Fibroblast of lung (primary cell): ENCODE results near the gene BCL6B. TPM values are rescaled to one million over a fixed set of nuclear protein-coding genes. Genes with fewer than 3 reads are reported as not detected.
"Not testable (repeated sequence)": the region's sequence is repeated elsewhere in the genome, so short reads cannot be mapped to it uniquely, and the experiment has no call there.

Experiments
- DNase-seq, 2 donors: peaks; one replicate each; pipeline versions ENCODE4 v3.0.0 to v3.0.0-alpha.2; 2010; ENCODE audit warnings: low read depth in 2 of 2
- H2AFZ ChIP-seq: 2 replicates; pipeline ENCODE4 v1.5.1; 2012; ENCODE audit warnings: low read length, control low read depth, inconsistent platforms
- H3K27ac ChIP-seq: 2 replicates; pipeline ENCODE4 v1.5.1; 2011; ENCODE audit warnings: low read length, control low read depth; ENCODE audit not compliant: insufficient read depth
- H3K27me3 ChIP-seq: 2 replicates; pipeline ENCODE4 v1.5.1; 2011; ENCODE audit warnings: mild to moderate bottlenecking, low read length; ENCODE audit not compliant: control insufficient read depth, insufficient read depth
- H3K36me3 ChIP-seq: 2 replicates; pipeline ENCODE4 v1.5.1; 2011; ENCODE audit warnings: low read length; ENCODE audit not compliant: control insufficient read depth, insufficient read depth
- H3K4me1 ChIP-seq: 2 replicates; pipeline ENCODE4 v1.5.1; 2011; ENCODE audit warnings: low read length; ENCODE audit not compliant: control insufficient read depth, insufficient read depth; ENCODE audit errors: extremely low read depth
- H3K4me2 ChIP-seq: 2 replicates; pipeline ENCODE4 v1.5.1; 2011; ENCODE audit warnings: low read length, control low read depth; ENCODE audit not compliant: insufficient read depth; ENCODE audit errors: extremely low read depth
- H3K4me3 ChIP-seq, 4 experiments: fragments of 200-600 bp in 1 of 4; sonication (generic) in 1 of 4; replicated peaks in 1 of 4; 2 replicates each; pipeline ENCODE4 v1.5.1; 2011 to 2016; ENCODE audit warnings: low read length in 4 of 4, low read depth in 3 of 4, mild to moderate bottlenecking in 3 of 4, control low read depth in 2 of 4, inconsistent platforms in 1 of 4, mixed read lengths in 1 of 4; ENCODE audit not compliant: insufficient read depth in 1 of 4; ENCODE audit errors: control extremely low read depth in 1 of 4
- H3K79me2 ChIP-seq: 2 replicates; pipeline ENCODE4 v1.5.1; 2012; ENCODE audit warnings: mild to moderate bottlenecking, low read length, inconsistent platforms; ENCODE audit not compliant: control insufficient read depth, insufficient read depth
- H3K9ac ChIP-seq: 2 replicates; pipeline ENCODE4 v1.5.1; 2011; ENCODE audit warnings: mild to moderate bottlenecking, low read length, control low read depth; ENCODE audit not compliant: insufficient read depth
- H3K9me3 ChIP-seq: 2 replicates; pipeline ENCODE4 v1.5.1; 2012; ENCODE audit warnings: low read depth, low read length; ENCODE audit not compliant: control insufficient read depth, insufficient read depth
- H4K20me1 ChIP-seq: 2 replicates; pipeline ENCODE4 v1.5.1; 2011; ENCODE audit warnings: low read length; ENCODE audit not compliant: control insufficient read depth, insufficient read depth; ENCODE audit errors: extremely low read depth
- CTCF ChIP-seq, 2 donors: IDR thresholded peaks in 1 of 2; conservative IDR thresholded peaks in 1 of 2; 1 replicate in 1 of 2; 2 replicates in 1 of 2; pipeline ENCODE4 v1.5.1; 2011 to 2012; ENCODE audit warnings: low read length in 2 of 2, control low read depth in 1 of 2, inconsistent platforms in 1 of 2, low read depth in 1 of 2, mild to moderate bottlenecking in 1 of 2
- EZH2 ChIP-seq: IDR thresholded peaks from 2 replicates; pipeline ENCODE4 v1.5.1; 2012; ENCODE audit warnings: low read length, control low read depth, mild to moderate bottlenecking; ENCODE audit errors: missing control alignments
- polyA minus RNA-seq: library from RNA; depleted of rRNA, polyadenylated mRNA; stranded (reverse); fragments of >200 nt; gene quantifications from 2 replicates; pipeline ENCODE4 v1.2.3, GENCODE V29; 2011; ENCODE audit warnings: low replicate concordance
- polyA plus RNA-seq, 2 donors: library from polyadenylated mRNA; depleted of rRNA in 1 of 2; stranded (reverse) in 1 of 2; unstranded in 1 of 2; fragments of >200 nt; gene quantifications; 2 replicates each; pipeline ENCODE4 v1.2.1, GENCODE V29; 2011 to 2012; ENCODE audit warnings: missing spikeins in 1 of 2
- total RNA-seq: library from RNA; depleted of rRNA; stranded (reverse); fragments of >200 nt; gene quantifications from 2 replicates; pipeline ENCODE4 v1.2.1, GENCODE V29; 2014

Gene BCL6B
- total RNA-seq (under 0.01 and 0.50 TPM in 2 replicates), polyA plus RNA-seq (0.02 and 0.07 TPM in 2 replicates), polyA minus RNA-seq (not detected in 2 replicates)
- 0.13 TPM in 1 of 2 replicates, not detected in the other for polyA plus RNA-seq (2012)

GRCh38 chr17:7022781-7023571, at the start of gene BCL6B:
TSS of gene BCL6B (plus strand) at chr17:7023050. CDS start at chr17:7023672, 622 bp downstream.
- Histone ChIP-seq H3K4me2 (peak within 1 kb of the TSS; percentile 75), H3K36me3 (no peaks in the 10 kb centered on the region), H3K9ac (no peak within 1 kb of the TSS), H3K27ac (no peak within 1 kb of the TSS), H2AFZ (peak within 1 kb of the TSS; percentile 69), H3K4me1 (peaks cover 7% of the 10 kb centered on the region), H3K4me3 (peak within 1 kb of the TSS in 3 of 4 experiments; percentile 15 to 25 (median 23)), H3K9me3 (no peaks in the 10 kb centered on the region), H4K20me1 (no peaks in the 10 kb centered on the region), H3K79me2 (no peaks in the 10 kb centered on the region), H3K27me3 (no peaks in the 10 kb centered on the region)
- DNase-seq, result no peak
- no peak for TF ChIP-seq CTCF (conservative IDR thresholded peaks at IDR 0.05 in 1 of 2, IDR thresholded peaks at IDR 0.05 in 1 of 2; ENCODE audit: low read depth in 1 of 2, low read length in 2 of 2)
- no peak for TF ChIP-seq EZH2

GRCh38 chr17:6979440-6979839, 43.4 kb upstream of the BCL6B start:
- not testable (repeated sequence) for H3K27ac ChIP-seq, DNase-seq, H3K4me3 ChIP-seq, H3K9me3 ChIP-seq, H3K4me2 ChIP-seq, H3K36me3 ChIP-seq, H4K20me1 ChIP-seq, H3K79me2 ChIP-seq, H2AFZ ChIP-seq, H3K27me3 ChIP-seq, H3K9ac ChIP-seq, H3K4me1 ChIP-seq

GRCh38 chr17:6981426-6981825, 41.4 kb upstream of the BCL6B start:
- H3K4me2 ChIP-seq, result no peak overlapping the region
- TF ChIP-seq EZH2, result no peak
- no peak for TF ChIP-seq CTCF (conservative IDR thresholded peaks at IDR 0.05 in 1 of 2, IDR thresholded peaks at IDR 0.05 in 1 of 2; ENCODE audit: low read depth in 1 of 2, low read length in 2 of 2)
- no peak overlapping the region for H3K9ac ChIP-seq
- no peak overlapping the region for H2AFZ ChIP-seq
- no peaks in the 10 kb centered on the region for H3K9me3 ChIP-seq
- H3K4me1 ChIP-seq, result no peaks in the 10 kb centered on the region
- no peak overlapping the region for H3K4me3 ChIP-seq
- no peak for DNase-seq
- H3K36me3 ChIP-seq, result no peaks in the 10 kb centered on the region
- H3K27me3 ChIP-seq, result no peaks in the 10 kb centered on the region
- H3K79me2 ChIP-seq, result no peaks in the 10 kb centered on the region
- no peak overlapping the region for H3K27ac ChIP-seq
- H4K20me1 ChIP-seq, result no peaks in the 10 kb centered on the region
